Upper lobe of left lung (tissue), 4 donors: ENCODE measurements around the gene ARFGAP2.

Source experiments
- CTCF ChIP-seq, 6 experiments: fragments of 450-650 bp in 4 of 6; fragments of 200-600 bp in 2 of 6; sonication (generic) in 2 of 6; IDR thresholded peaks; one replicate each; pipeline ENCODE4 v1.5.1; 2016 to 2019; ENCODE audit warnings: antibody characterized with exemption in 6 of 6
- EP300 ChIP-seq, 4 donors: sonication (generic); formaldehyde crosslinking; IDR thresholded peaks; one replicate each; pipeline ENCODE4 v1.5.1; 2017; ENCODE audit warnings: antibody characterized with exemption in 4 of 4, control low read depth in 2 of 4

- TF ChIP-seq EP300 (IDR thresholded peaks at IDR 0.05) = peak in 1 of 4 donors; percentile 82
- no peak for TF ChIP-seq CTCF (IDR thresholded peaks at IDR 0.05)
Measured at GRCh38 chr11:47189100-47189834, 12.6 kb upstream of the ARFGAP2 start.
